Measurements from ENCODE around the gene MYOC.
"Not testable (repeated sequence)": the region's sequence is repeated elsewhere in the genome, so short reads cannot be mapped to it uniquely, and the experiment has no call there.

Gene MYOC

DNA sequence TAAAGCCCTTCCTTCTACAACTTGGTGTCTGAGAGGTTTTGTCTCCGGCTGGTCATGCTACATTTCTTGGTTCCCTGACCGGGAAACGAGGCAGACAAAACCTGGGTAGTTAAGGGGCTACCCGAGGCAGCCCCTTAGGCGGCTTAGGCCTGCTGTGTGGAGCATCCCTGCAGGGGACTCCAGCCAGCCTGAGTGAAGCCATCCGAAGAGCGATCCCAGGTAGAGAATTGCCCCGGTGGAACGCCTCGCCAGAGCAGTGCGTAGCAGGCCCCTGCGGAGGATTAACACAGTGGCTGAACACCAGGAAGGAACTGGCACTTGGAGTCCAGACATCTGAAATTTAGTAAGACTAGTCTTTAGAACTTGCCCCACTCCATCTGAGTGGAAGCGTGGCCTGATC is 51.6 kb downstream of the MYOC start:
- no peak for DNase-seq

DNA sequence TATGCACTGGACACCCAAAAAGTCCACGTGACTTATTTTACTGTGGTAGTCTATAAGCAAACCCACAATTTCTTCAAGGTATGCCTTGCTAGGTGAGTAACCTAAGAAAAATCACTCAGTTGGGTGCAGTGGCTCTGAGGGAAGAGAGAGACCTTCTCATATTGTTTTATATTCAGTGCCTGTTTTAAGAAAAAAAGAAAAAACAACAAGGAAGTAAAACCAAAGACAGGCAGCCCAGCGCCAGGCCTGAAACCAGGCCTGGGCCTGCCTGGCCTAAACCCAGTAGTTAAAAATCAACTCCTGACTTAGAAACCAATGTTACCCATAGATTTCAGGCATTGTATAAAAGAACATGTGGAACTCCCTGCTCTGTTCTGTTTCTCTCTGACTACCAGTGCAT is 52.2 kb downstream of the MYOC start:
- not testable (repeated sequence) for DNase-seq

DNA sequence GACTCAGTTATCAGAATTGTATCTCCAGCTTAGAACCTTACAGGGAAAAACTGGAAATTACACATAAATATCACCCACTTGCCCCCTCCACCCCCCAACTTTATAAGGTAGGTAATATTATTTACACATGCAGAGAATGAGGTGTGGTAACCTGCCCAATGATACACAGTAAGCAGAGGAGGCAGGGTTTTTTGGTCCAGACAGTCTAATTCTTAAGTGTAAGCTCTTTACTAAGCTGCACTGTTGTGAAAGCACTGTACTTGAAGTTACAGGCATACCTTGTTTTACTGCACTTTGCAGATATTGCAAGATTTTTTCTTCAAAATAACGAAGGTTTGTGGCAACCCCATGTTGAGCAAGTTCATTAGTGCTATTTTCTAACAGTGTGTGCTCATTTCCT is 55.3 kb downstream of the MYOC start:
- DNase-seq: no peak

DNA sequence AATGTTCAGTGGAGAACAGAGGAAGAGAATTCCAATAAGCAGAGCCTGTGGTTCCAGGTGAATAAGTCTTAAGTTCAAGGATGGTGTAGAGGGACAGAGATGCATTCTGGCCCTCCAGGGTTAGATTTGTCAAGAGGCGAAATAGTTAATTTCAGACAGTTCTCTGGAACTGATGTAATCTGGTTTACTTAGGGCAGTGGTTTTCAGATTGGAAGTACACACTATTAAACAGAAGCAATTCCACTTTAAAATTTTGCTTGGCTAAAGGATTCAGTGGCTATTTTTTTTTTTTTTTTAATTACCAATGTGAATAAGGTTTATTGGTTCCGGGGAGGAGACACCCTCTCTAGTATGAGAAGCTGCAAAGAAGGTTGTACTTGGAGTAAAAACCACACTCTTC is 55.8 kb downstream of the MYOC start:
- no peak for DNase-seq

DNA sequence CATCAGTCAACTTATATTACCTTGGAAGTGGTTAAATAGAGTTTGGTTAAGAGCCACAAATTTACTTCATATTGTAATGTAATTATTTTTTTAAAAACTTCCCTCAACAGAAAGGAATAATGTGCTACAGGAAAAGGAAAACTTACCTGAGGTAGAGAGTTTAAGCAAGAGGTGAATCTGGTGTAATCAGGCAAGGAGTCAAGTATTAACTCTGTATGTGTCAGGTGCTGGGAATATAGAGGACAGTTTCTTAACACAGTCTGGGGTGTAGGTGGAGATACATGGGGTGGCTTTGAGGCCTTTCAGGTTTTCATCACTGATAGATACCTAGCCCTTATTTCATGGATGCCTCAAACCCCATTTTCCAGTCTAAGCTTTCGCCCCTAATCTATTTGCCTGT is 56.4 kb downstream of the MYOC start:
- no peak for DNase-seq

DNA sequence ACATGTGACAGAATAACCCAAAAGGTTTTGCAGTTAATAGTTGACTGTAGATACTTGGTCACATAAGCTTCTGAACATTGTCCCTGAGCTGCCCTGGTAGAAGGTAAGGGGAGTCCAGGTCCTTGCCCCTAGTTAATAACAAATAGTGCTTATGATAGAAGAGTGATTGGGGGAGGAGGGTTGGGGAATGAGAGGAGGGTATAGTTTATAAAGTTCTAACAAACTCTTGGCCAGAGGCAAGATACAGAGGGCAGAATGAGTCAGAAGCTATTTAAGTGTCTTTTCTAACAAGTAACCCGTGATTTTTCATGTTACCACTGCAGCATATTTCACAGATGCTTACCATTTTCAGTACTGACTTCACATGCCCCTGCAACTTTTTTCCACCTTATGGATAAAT is 57.2 kb downstream of the MYOC start:
- no peak for DNase-seq

DNA sequence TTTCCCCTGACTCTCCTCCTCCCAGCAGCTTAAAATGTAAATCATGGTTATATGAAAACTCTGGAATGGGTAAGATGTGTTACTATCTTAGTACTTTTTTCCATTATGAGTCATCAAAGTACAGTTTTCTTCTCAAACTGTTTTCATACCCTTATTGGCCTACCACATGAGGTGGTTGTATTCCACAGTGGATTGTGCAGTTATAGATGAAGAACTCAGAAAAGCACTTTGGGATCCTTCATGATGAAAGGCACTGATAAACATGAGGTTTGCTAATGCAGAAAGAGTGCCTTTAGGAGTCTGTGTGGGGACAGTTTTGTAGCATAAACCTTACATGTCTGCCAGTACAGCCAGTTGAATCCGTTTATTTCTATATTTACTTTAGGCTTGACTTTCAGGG is 62.5 kb downstream of the MYOC start:
- DNase-seq: no peak

DNA sequence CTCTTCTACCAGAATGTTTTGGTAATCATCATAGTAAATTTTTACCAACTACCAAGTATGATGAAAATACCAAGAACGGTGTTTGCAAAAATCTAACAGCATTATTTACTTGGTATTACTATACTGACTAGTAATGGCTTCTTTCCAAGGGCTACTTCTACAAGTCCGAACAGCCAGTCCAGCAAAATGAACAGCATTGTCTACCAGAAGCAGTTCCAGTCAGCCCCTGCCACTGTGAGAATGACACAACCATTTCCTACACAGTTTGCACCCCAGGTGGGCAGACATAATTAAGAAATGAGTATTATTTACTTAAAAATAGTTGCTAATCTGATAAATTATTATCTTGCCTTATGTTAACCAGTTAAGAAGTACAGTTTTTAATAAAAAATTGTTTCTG is 64.3 kb downstream of the MYOC start:
- no peak for DNase-seq

DNA sequence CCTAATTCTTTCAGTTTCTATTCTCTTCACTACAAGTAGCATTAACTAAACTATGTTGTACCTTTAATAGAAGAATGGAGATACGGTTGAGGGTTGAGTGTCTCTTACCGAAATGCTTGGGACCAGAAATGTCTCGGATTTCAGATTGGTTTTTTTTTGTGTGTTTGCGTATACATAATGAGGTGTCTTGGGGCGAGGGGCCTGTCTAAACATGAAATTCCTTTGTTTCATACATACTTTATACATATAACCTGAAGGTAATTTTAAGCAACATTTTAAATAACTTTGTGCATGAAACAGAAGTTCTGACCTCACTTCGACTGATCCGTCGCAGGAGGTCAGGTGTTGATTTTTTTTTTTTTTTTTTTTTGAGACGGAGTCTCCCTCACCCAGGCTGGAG is 66.8 kb downstream of the MYOC start:
- no peak for DNase-seq
